ENCODE results near the gene KLHDC8B.

Gene KLHDC8B

GRCh38 chr3:49133226-49133951 lies 38.0 kb upstream of the KLHDC8B start:
- no peak for FAIRE-seq
- TF ChIP-seq POLR2A (IDR thresholded peaks at IDR 0.05; ENCODE audit: low read depth, low read length) (no peak), TAF1 (IDR thresholded peaks at IDR 0.05; ENCODE audit: borderline replicate concordance, low read depth, low read length) (no peak), POLR2AphosphoS5 (IDR thresholded peaks at IDR 0.05; ENCODE audit: low read depth, low read length) (no peak)

GRCh38 chr3:49134471-49135265 lies 36.7 kb upstream of the KLHDC8B start:
- TF ChIP-seq TAF1 (IDR thresholded peaks at IDR 0.05; ENCODE audit: borderline replicate concordance, low read depth, low read length) (no peak), POLR2A (IDR thresholded peaks at IDR 0.05; ENCODE audit: low read depth, low read length) (no peak), POLR2AphosphoS5 (IDR thresholded peaks at IDR 0.05; ENCODE audit: low read depth, low read length) (no peak)
- DNase-seq (ENCODE audit: insufficient read length) (no peak), FAIRE-seq (no peak)

More at GRCh38 chr3:49133226-49133951, 38.0 kb upstream of the KLHDC8B start:
- DNase-seq (ENCODE audit: insufficient read length), result no peak

- no peak for FAIRE-seq
- no peak for TF ChIP-seq TAF1 (IDR thresholded peaks at IDR 0.05; ENCODE audit: borderline replicate concordance, low read depth, low read length)
- no peak for TF ChIP-seq POLR2AphosphoS5 (IDR thresholded peaks at IDR 0.05; ENCODE audit: low read depth, low read length)
- no peak for TF ChIP-seq POLR2A (IDR thresholded peaks at IDR 0.05; ENCODE audit: low read depth, low read length)
- DNase-seq (ENCODE audit: insufficient read length), result no peak
These were observed 35.9 kb upstream of the KLHDC8B start for GRCh38 chr3:49135499-49135898.

DNA sequence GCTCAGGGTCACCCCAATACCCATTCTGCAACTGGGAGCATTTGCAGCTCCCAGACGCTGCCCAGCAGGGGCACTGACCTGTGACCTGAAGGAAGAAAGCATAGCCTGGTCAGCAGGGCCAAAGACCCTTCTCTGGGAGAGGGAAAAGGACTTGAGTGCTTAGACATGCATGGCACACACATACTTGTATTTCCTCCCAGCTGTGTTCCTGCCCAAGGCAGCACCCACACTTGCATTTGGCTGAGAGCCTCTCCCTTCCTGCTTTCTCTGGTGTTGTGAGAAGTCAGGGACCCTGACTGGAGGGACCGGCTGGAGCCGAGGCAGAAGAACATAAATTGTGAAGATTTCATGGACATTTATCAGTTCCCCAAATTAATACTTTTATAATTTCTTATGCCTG lies 31.3 kb upstream of the KLHDC8B start:
- DNase-seq (ENCODE audit: insufficient read length) (no peak), FAIRE-seq (no peak)
- TF ChIP-seq POLR2AphosphoS5 (IDR thresholded peaks at IDR 0.05; ENCODE audit: low read depth, low read length), result no peak
- no peak for TF ChIP-seq TAF1 (IDR thresholded peaks at IDR 0.05; ENCODE audit: borderline replicate concordance, low read depth, low read length)
- TF ChIP-seq POLR2A (IDR thresholded peaks at IDR 0.05; ENCODE audit: low read depth, low read length), result no peak

DNA sequence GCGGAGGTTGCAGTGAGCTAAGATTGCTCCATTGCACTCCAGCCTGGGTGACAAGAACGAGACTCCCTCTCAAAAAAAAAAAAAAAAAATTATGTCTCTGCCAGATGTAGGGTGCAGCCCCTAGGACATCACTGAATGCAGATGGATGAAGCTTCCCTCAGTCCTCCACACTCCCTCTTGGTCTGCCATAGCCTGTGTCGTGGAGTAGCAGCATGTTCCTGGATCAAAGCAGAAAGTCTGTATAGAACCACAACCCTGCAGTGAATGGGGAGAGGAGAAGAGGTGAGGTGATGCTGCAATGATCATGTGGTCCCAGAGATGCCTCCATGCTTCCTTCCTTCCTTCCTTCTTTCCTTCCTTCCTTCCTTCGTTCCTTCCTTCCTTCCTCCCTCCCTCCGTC lies 23.2 kb upstream of the KLHDC8B start:
- FAIRE-seq (no peak), DNase-seq (ENCODE audit: insufficient read length) (no peak)
- TF ChIP-seq POLR2A (IDR thresholded peaks at IDR 0.05; ENCODE audit: low read depth, low read length), result no peak
- TF ChIP-seq POLR2AphosphoS5 (IDR thresholded peaks at IDR 0.05; ENCODE audit: low read depth, low read length), result no peak
- no peak for TF ChIP-seq TAF1 (IDR thresholded peaks at IDR 0.05; ENCODE audit: borderline replicate concordance, low read depth, low read length)

GRCh38 chr3:49151610-49152009 lies 19.8 kb upstream of the KLHDC8B start:
- no peak for FAIRE-seq
- DNase-seq (ENCODE audit: insufficient read length), result no peak
- TF ChIP-seq POLR2A (IDR thresholded peaks at IDR 0.05; ENCODE audit: low read depth, low read length), result no peak
- no peak for TF ChIP-seq POLR2AphosphoS5 (IDR thresholded peaks at IDR 0.05; ENCODE audit: low read depth, low read length)

DNA sequence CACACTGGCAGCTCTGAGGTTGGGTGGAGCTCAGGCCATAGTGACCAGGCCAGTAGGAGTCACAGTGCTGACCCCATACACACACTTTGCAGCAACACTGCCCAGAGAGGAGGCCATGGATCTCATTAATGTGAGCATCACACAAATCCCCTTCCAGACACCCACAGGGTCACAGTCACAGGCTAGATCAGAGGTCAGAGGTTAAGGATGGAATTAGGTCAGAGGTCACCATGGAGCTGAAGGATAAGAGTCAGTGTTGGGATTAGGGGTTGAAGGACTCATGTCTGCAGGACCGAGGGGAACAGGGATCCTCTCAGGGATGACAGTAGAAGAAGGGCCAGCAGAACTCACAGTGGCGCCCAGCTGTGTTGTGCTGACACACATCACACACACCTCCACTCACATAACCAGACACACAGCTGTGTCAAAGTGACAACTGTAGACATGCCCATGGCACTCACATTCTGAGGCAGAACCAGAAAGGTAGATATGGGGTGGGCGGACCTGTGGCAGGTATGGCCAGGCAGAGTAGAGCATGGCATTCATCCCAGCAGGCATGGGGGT lies 18.0 kb upstream of the KLHDC8B start:
- TF ChIP-seq POLR2A (IDR thresholded peaks at IDR 0.05; ENCODE audit: low read depth, low read length) (no peak), TAF1 (IDR thresholded peaks at IDR 0.05; ENCODE audit: borderline replicate concordance, low read depth, low read length) (no peak), POLR2AphosphoS5 (IDR thresholded peaks at IDR 0.05; ENCODE audit: low read depth, low read length) (no peak)
- DNase-seq (ENCODE audit: insufficient read length), result no peak
- FAIRE-seq, result no peak

- DNase-seq (ENCODE audit: insufficient read length), result no peak
- FAIRE-seq, result no peak
- TF ChIP-seq POLR2AphosphoS5 (IDR thresholded peaks at IDR 0.05; ENCODE audit: low read depth, low read length) (no peak), TAF1 (IDR thresholded peaks at IDR 0.05; ENCODE audit: borderline replicate concordance, low read depth, low read length) (no peak), POLR2A (IDR thresholded peaks at IDR 0.05; ENCODE audit: low read depth, low read length) (no peak)
These were observed 14.1 kb upstream of the KLHDC8B start for GRCh38 chr3:49157289-49157688.

- FAIRE-seq (peak; percentile 82), DNase-seq (ENCODE audit: insufficient read length) (no peak)
- TF ChIP-seq POLR2AphosphoS5 (IDR thresholded peaks at IDR 0.05; ENCODE audit: low read depth, low read length) (no peak), TAF1 (IDR thresholded peaks at IDR 0.05; ENCODE audit: borderline replicate concordance, low read depth, low read length) (no peak), POLR2A (IDR thresholded peaks at IDR 0.05; ENCODE audit: low read depth, low read length) (peak; percentile 17; the same call in 1 of the 2 replicates)
These were observed 13.2 kb upstream of the KLHDC8B start for GRCh38 chr3:49158103-49158709.

GRCh38 chr3:49158792-49159191 lies 12.6 kb upstream of the KLHDC8B start:
- no peak for DNase-seq (ENCODE audit: insufficient read length)
- no peak for FAIRE-seq
- TF ChIP-seq POLR2A (IDR thresholded peaks at IDR 0.05; ENCODE audit: low read depth, low read length), result no peak
- no peak for TF ChIP-seq TAF1 (IDR thresholded peaks at IDR 0.05; ENCODE audit: borderline replicate concordance, low read depth, low read length)
- TF ChIP-seq POLR2AphosphoS5 (IDR thresholded peaks at IDR 0.05; ENCODE audit: low read depth, low read length), result no peak

DNA sequence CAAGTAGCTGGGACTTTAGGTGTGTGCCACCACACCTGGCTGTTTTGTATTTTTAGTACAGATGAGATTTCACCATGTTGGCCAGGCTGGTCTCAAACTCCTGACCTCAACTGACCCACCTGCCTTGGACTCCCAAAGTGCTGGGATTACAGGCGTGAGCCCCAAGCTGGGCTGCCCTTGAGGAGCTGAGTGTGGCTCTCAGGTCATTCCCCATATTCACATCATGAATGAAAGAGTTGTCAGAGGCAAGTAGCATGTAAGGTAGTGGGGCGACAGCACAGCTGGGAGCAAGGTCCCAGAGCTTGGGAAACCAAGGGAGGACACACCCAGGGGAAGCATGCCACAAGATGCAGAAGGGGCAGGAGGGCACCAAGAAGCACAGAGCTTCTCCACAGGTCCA lies 10.2 kb upstream of the KLHDC8B start:
- DNase-seq (ENCODE audit: insufficient read length) (no peak), FAIRE-seq (no peak)
- TF ChIP-seq POLR2A (IDR thresholded peaks at IDR 0.05; ENCODE audit: low read depth, low read length), result no peak
- no peak for TF ChIP-seq POLR2AphosphoS5 (IDR thresholded peaks at IDR 0.05; ENCODE audit: low read depth, low read length)
- no peak for TF ChIP-seq TAF1 (IDR thresholded peaks at IDR 0.05; ENCODE audit: borderline replicate concordance, low read depth, low read length)
